GM10266 (cell line): ENCODE results near the gene TTC8.
"Not testable (repeated sequence)": the region's sequence is repeated elsewhere in the genome, so short reads cannot be mapped to it uniquely, and the experiment has no call there.

Experiments used
- DNase-seq: peaks from one replicate; pipeline ENCODE4 v3.0.0; 2012; ENCODE audit errors: extremely low spot score
- CTCF ChIP-seq: IDR thresholded peaks from 2 replicates; pipeline ENCODE4 v1.5.1; 2012; ENCODE audit warnings: mild to moderate bottlenecking, low read depth; ENCODE audit not compliant: control insufficient read depth, insufficient read depth; ENCODE audit errors: missing control alignments

The TTC8 gene

DNA sequence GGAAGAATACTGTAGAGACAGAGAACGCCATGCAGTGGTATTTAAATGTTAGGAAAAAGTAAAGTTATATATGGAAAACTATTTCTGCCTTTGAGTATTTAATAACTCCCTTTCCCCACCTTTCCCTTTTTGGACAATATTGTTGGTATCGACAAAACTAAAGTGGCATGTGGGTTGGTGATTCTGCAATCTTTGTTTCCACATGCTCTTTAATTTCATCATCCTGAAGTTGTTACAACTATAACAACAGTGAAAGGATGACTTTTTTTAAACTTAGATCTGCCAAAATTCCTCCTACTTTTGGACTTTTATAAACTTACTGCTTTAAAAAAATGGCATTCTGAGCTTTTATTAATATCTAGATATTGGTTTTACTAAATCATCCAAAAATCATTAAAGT lies 25.3 kb downstream of the TTC8 start:
- no peak for DNase-seq
- no peak for TF ChIP-seq CTCF

- TF ChIP-seq CTCF = no peak
- no peak for DNase-seq
Measured at GRCh38 chr14:88851587-88851986, 27.1 kb downstream of the TTC8 start.

DNA sequence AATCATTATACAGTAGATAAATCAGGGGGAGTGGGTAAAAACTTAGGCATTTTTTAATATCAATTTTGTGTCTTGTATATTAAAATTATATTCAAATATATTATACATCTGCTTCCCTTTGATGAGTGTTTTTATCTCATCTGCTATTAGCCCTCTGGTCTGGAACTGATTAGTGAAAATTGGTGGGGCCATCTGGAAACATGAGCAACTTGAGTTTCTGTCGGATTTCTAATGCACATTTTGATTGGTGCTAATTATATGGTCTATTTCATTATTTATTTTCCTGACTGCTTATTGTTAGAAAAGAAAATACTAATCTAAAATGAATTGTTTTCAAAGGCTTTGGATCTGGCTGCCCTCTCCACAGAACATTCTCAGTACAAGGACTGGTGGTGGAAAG lies 28.2 kb downstream of the TTC8 start:
- TF ChIP-seq CTCF = no peak
- no peak for DNase-seq

DNA sequence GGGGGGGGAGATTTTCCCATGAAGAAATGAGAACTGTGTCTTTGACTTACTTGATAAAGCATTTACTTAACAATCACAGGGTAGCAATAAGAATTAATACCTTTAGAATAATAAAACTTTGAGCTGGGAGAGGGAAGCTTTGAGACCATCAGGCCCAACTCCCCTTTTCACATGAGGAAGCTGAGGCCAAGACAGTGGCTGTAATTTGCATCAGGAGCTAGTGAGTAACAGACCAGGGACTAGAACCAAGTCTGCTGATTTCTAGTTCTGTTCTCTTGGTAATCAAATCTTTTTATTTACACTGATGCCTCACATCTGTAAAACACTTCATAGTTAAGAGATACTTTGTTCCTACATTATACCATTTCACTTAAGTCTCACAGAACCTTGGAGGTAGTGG lies 28.7 kb downstream of the TTC8 start:
- TF ChIP-seq CTCF = no peak
- DNase-seq = no peak

GRCh38 chr14:88856786-88857366 lies 32.4 kb downstream of the TTC8 start:
- no peak for TF ChIP-seq CTCF
- DNase-seq = no peak

GRCh38 chr14:88857861-88858260 lies 33.4 kb downstream of the TTC8 start:
- not testable (repeated sequence) for DNase-seq

- not testable (repeated sequence) for DNase-seq
Measured at GRCh38 chr14:88859118-88859517, 34.7 kb downstream of the TTC8 start.

DNA sequence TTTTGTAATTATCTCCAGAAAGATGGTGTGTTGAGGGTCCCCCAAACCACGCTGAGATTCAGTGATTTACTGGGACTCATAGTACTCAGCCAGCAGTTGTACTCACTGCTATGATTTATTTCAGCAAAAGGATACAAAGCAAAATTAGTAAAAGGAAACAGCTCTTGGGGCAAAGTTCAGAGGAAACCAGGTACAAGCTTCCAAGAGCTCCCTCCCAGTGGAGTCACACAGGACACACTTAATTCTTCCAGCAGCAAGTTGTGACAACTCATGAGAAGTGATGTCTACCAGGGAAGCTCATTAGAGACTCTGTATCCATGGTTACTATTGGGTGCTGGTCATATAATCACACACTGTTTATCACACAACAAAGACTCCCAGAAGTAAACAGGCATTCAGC lies 38.7 kb downstream of the TTC8 start:
- DNase-seq = no peak
- TF ChIP-seq CTCF = no peak
